Kidney epithelial cell (primary cell): ENCODE measurements around the gene ETNK2. TPM values are rescaled to one million over a fixed set of nuclear protein-coding genes. Genes with fewer than 3 reads are reported as not detected.

Source experiments
- DNase-seq: peaks from one replicate; pipeline ENCODE4 v3.0.0-alpha.2; 2010; ENCODE audit warnings: low read depth
- H3K27me3 ChIP-seq: 2 replicates; pipeline ENCODE4 v1.6.0; 2011; ENCODE audit warnings: low read length; ENCODE audit not compliant: control insufficient read depth, insufficient read depth
- H3K36me3 ChIP-seq: 2 replicates; pipeline ENCODE4 v1.5.1; 2011; ENCODE audit warnings: low read length; ENCODE audit not compliant: control insufficient read depth, insufficient read depth
- H3K4me3 ChIP-seq: 2 replicates; pipeline ENCODE4 v1.5.1; 2011; ENCODE audit warnings: low read depth, mild to moderate bottlenecking, control low read depth, low read length
- total RNA-seq: library from RNA; depleted of rRNA; stranded (reverse); fragments of >200 nt; gene quantifications from 2 replicates; pipeline ENCODE4 v1.2.3, GENCODE V29; 2015
- TF ChIP-seq, protein P1 (sequence below): IDR thresholded peaks from 2 replicates; pipeline ENCODE4 v1.5.1; 2011; ENCODE audit warnings: mild to moderate bottlenecking, moderate library complexity, low read length, control low read depth, inconsistent platforms; ENCODE audit not compliant: insufficient read depth, poor library complexity, severe bottlenecking

Gene ETNK2, protein sequence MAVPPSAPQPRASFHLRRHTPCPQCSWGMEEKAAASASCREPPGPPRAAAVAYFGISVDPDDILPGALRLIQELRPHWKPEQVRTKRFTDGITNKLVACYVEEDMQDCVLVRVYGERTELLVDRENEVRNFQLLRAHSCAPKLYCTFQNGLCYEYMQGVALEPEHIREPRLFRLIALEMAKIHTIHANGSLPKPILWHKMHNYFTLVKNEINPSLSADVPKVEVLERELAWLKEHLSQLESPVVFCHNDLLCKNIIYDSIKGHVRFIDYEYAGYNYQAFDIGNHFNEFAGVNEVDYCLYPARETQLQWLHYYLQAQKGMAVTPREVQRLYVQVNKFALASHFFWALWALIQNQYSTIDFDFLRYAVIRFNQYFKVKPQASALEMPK
- total RNA-seq = 19.0 and 29.5 TPM in 2 replicates

GRCh38 chr1:204151552-204152309 lies at the start of gene ETNK2:
ETNK2 (minus strand) TSS chr1:204152044; CDS start chr1:204151852, 192 bp downstream.
- TF ChIP-seq, protein P1, sequence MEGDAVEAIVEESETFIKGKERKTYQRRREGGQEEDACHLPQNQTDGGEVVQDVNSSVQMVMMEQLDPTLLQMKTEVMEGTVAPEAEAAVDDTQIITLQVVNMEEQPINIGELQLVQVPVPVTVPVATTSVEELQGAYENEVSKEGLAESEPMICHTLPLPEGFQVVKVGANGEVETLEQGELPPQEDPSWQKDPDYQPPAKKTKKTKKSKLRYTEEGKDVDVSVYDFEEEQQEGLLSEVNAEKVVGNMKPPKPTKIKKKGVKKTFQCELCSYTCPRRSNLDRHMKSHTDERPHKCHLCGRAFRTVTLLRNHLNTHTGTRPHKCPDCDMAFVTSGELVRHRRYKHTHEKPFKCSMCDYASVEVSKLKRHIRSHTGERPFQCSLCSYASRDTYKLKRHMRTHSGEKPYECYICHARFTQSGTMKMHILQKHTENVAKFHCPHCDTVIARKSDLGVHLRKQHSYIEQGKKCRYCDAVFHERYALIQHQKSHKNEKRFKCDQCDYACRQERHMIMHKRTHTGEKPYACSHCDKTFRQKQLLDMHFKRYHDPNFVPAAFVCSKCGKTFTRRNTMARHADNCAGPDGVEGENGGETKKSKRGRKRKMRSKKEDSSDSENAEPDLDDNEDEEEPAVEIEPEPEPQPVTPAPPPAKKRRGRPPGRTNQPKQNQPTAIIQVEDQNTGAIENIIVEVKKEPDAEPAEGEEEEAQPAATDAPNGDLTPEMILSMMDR = no peak
- no peaks in the 10 kb centered on the region for H3K36me3 ChIP-seq
- peaks cover 2% of the 10 kb centered on the region for H3K27me3 ChIP-seq
- DNase-seq = no peak
- peak within 1 kb of the TSS; percentile 59 for H3K4me3 ChIP-seq

DNA sequence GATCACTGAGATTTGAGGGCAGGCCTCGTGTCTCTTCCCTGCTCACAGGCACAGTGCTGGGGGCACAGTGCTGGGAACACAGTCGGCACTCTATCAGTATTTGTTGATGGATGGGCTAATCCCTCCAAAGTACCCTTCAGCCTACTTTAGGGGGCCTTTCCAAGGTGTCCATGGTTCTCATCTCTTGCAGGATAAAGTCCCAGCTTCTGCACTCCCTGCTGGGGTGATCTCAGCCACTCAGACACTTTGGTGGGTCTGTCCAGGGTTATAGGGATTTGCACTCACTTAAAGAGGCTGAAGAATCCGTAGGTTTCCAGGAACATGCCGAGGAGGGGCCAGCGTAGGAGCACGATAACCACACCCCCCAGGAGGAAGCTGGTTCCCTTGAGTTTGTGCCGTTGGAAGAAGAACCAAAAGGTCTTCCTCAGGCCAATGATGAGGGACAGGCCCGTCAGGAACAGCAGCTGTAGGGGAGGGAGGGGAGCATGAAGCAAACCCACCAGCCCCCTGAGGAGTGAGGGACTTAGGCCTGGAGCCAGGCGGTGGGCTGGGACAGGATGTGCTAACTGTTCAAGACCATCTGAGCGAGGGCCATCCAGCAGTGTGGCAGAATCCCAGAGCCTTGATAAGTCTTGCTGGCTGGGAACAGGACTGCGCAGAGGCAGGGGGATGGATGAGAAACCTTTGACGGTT lies 49.6 kb upstream of the ETNK2 start:
- Histone ChIP-seq H3K36me3 (no peaks in the 10 kb centered on the region), H3K27me3 (no peaks in the 10 kb centered on the region), H3K4me3 (no peak overlapping the region)
- DNase-seq = no peak
- TF ChIP-seq, protein P1 = no peak

DNA sequence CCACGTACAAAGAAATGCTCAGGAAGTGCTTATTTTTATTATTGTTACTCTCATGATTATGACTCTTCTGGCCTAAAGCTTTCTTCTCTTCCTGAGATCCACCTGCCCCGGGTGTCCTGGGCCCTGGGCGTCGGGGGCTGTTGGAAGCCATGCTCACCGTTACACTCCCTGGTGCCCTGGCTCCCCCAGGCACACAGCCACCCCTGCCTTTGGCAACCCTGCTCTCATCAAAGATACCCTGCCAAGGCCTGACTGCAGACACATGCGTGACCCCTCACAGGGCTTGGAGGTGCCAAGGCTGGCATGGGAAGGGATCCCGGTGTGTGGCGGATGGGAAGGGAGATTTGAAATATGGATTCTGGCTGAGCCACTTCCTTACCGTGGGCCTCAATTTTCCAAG lies 47.7 kb upstream of the ETNK2 start:
- no peak for DNase-seq
- no peak overlapping the region for H3K4me3 ChIP-seq
- TF ChIP-seq, protein P1 = no peak
- no peaks in the 10 kb centered on the region for H3K36me3 ChIP-seq
- H3K27me3 ChIP-seq = no peaks in the 10 kb centered on the region

- TF ChIP-seq, protein P1 = peak; percentile 13
- peak; percentile 75 for DNase-seq
- Histone ChIP-seq H3K27me3 (no peaks in the 10 kb centered on the region), H3K4me3 (no peak overlapping the region), H3K36me3 (no peaks in the 10 kb centered on the region)
Measured at GRCh38 chr1:204198348-204199340, 46.8 kb upstream of the ETNK2 start.

- no peaks in the 10 kb centered on the region for H3K27me3 ChIP-seq
- TF ChIP-seq, protein P1 = no peak
- DNase-seq = no peak
- no peaks in the 10 kb centered on the region for H3K36me3 ChIP-seq
- H3K4me3 ChIP-seq = no peak overlapping the region
Measured at GRCh38 chr1:204197068-204197467, 45.2 kb upstream of the ETNK2 start.
